ENCODE measurements around the gene UBQLN4.
"Not testable (repeated sequence)": the region's sequence is repeated elsewhere in the genome, so short reads cannot be mapped to it uniquely, and the experiment has no call there.

UBQLN4 gene

GRCh38 chr1:156055281-156056048, 1.9 kb upstream of the UBQLN4 start:
- no peak for DNase-seq

GRCh38 chr1:156054500-156055280, 1.1 kb upstream of the UBQLN4 start, which contains the start of gene LAMTOR2:
LAMTOR2 (plus strand) TSS chr1:156054782; CDS start chr1:156054890, 108 bp downstream.
- DNase-seq = peak; percentile 99

GRCh38 chr1:156052862-156053767, 483 bp downstream of the UBQLN4 start:
- DNase-seq = peak; percentile 22

- no peak for DNase-seq
These were observed 2.4 kb downstream of the UBQLN4 start for GRCh38 chr1:156051011-156051725.

GRCh38 chr1:156050376-156050775, 3.2 kb downstream of the UBQLN4 start:
- DNase-seq = no peak

- no peak for DNase-seq
These were observed 4.8 kb downstream of the UBQLN4 start for GRCh38 chr1:156048663-156049258.

GRCh38 chr1:156045076-156045475, 8.5 kb downstream of the UBQLN4 start:
- no peak for DNase-seq

GRCh38 chr1:156042828-156043227, 10.8 kb downstream of the UBQLN4 start:
- no peak for DNase-seq

- not testable (repeated sequence) for DNase-seq
These were observed 18.6 kb downstream of the UBQLN4 start for GRCh38 chr1:156034991-156035390.

- no peak for DNase-seq
These were observed 20.6 kb downstream of the UBQLN4 start for GRCh38 chr1:156033011-156033410.

- no peak for DNase-seq
These were observed 27.0 kb downstream of the UBQLN4 start for GRCh38 chr1:156026588-156026987.

GRCh38 chr1:156025876-156026275, 27.7 kb downstream of the UBQLN4 start:
- DNase-seq = no peak

- DNase-seq = no peak
These were observed 28.8 kb downstream of the UBQLN4 start for GRCh38 chr1:156024801-156025200.

- no peak for DNase-seq
These were observed 31.6 kb downstream of the UBQLN4 start for GRCh38 chr1:156021954-156022353.

GRCh38 chr1:156021093-156021428, 32.5 kb downstream of the UBQLN4 start:
- no peak for DNase-seq

GRCh38 chr1:156020293-156021092, 33.1 kb downstream of the UBQLN4 start, which contains the start of gene SSR2:
SSR2 (minus strand) TSS chr1:156020951; CDS start chr1:156020167, 784 bp downstream.
- peak; percentile 85 for DNase-seq

- no peak for DNase-seq
These were observed 33.7 kb downstream of the UBQLN4 start for GRCh38 chr1:156019946-156020292.

GRCh38 chr1:156014829-156015228, 38.8 kb downstream of the UBQLN4 start:
- no peak for DNase-seq

- DNase-seq = no peak
These were observed 41.4 kb downstream of the UBQLN4 start for GRCh38 chr1:156012051-156012817.

- DNase-seq = no peak
These were observed 44.2 kb downstream of the UBQLN4 start for GRCh38 chr1:156009404-156009803.
